SJSA1 (cell line): ENCODE data around the gene WDFY3. TPM values are rescaled to one million over a fixed set of nuclear protein-coding genes. Genes with fewer than 3 reads are reported as not detected.
A peak's percentile ranks its signal among the peaks of the same experiment; 100 is the strongest.

ENCODE experiments used
- DNase-seq, 2 experiments: peaks; one replicate each; pipeline ENCODE4 v3.0.0-alpha.2; 2015 to 2020; ENCODE audit warnings: low spot score in 2 of 2, low read depth in 1 of 2
- H3K27ac ChIP-seq: fragments of 250-450 bp; sonication (Bioruptor Pico); 2 replicates; pipeline ENCODE4 v1.5.1; 2020; ENCODE audit warnings: mild to moderate bottlenecking, moderate library complexity
- H3K27me3 ChIP-seq: fragments of 250-450 bp; sonication (Bioruptor Pico); replicated peaks from 2 replicates; pipeline ENCODE4 v1.5.1; 2020; ENCODE audit warnings: mild to moderate bottlenecking, moderate library complexity
- H3K36me3 ChIP-seq: fragments of 250-450 bp; sonication (Bioruptor Pico); 2 replicates; pipeline ENCODE4 v1.5.1; 2020; ENCODE audit warnings: mild to moderate bottlenecking
- H3K4me1 ChIP-seq: fragments of 250-450 bp; sonication (Bioruptor Pico); replicated peaks from 2 replicates; pipeline ENCODE4 v1.6.1; 2021; ENCODE audit warnings: mild to moderate bottlenecking
- H3K4me3 ChIP-seq: fragments of 250-450 bp; sonication (Bioruptor Pico); 2 replicates; pipeline ENCODE4 v1.5.1; 2020; ENCODE audit warnings: mild to moderate bottlenecking
- H3K9me3 ChIP-seq: fragments of 250-450 bp; sonication (Bioruptor Pico); replicated peaks from 2 replicates; pipeline ENCODE4 v1.5.1; 2020; ENCODE audit warnings: mild to moderate bottlenecking
- total RNA-seq: library from RNA; depleted of rRNA; stranded (reverse); fragments of >200 nt; shearing (Covaris generic); gene quantifications from 2 replicates; pipeline ENCODE4 v1.2.3, GENCODE V29; 2014

Gene WDFY3
- total RNA-seq, 1 experiment from 2014 or later: 49.7 TPM

DNA sequence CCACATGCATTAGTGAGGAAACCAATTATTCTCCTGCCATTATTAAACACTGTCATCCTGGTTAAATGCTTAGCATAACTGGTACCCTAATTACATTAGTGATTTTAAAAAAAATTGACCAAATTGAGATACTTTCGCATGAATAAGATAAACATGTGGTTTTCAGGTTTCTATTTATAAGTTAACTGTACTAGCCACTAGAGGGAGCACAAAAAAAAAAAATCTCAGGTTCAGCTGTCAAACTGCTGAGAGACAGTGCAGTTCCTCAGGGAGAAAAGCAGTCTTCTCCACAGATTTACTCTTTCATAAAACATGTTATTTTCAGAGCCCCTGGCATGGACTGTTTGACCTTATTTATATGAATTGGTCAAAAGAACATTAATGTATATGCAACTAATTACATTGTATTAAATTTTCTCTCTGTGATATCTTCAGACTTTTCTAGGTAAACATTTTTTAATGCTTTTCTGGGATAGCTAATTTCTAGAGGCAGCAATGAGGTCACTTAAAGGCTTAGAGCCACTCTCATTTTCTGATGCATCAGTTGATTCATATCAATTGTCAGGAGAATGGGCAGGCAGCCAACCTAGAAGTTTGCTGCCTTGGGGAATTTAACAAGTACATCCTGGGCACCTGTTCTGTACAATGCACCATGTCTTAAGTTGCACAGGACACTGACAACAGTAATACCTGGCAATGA is 216.1 kb downstream of the WDFY3 start:
- H3K4me1 ChIP-seq: no peaks in the 10 kb centered on the region
- peak in 1 of 2 experiments; percentile 31 for DNase-seq
- H3K36me3 ChIP-seq: peaks cover 77% of the 10 kb centered on the region
- H3K27me3 ChIP-seq: no peaks in the 10 kb centered on the region
- H3K27ac ChIP-seq: no peak overlapping the region
- no peaks in the 10 kb centered on the region for H3K9me3 ChIP-seq
- H3K4me3 ChIP-seq: no peak overlapping the region

DNA sequence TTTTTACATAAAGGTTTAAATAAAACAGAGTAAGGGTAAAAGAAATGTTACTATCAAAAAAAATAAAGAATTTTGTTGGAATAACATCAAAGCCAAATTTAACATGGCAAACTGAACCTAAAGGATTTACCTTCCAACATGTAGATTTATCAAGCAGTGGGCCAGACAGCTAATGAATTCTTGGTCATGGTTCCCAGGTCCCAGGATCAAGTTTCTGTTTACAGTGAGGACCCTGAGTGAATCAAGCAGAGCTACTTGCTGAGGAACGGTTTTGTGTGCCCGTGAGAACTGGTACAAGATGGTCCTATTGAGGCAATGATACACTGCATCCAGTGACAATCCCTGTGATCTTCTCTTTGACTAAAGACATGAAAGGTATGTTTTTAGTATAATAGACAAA is 226.4 kb downstream of the WDFY3 start:
- H3K36me3 ChIP-seq: peaks cover 57% of the 10 kb centered on the region
- H3K27ac ChIP-seq: no peak overlapping the region
- H3K4me1 ChIP-seq: no peaks in the 10 kb centered on the region
- no peak for DNase-seq
- no peaks in the 10 kb centered on the region for H3K9me3 ChIP-seq
- H3K4me3 ChIP-seq: no peak overlapping the region
- no peaks in the 10 kb centered on the region for H3K27me3 ChIP-seq

- Histone ChIP-seq H3K36me3 (peaks cover 68% of the 10 kb centered on the region), H3K4me1 (no peaks in the 10 kb centered on the region), H3K27me3 (no peaks in the 10 kb centered on the region), H3K4me3 (no peak overlapping the region), H3K27ac (no peak overlapping the region), H3K9me3 (no peaks in the 10 kb centered on the region)
- DNase-seq: no peak
Measured at GRCh38 chr4:84738622-84739021, 227.9 kb downstream of the WDFY3 start.

- no peaks in the 10 kb centered on the region for H3K27me3 ChIP-seq
- no peak for DNase-seq
- H3K4me3 ChIP-seq: no peak overlapping the region
- H3K27ac ChIP-seq: no peak overlapping the region
- H3K9me3 ChIP-seq: no peaks in the 10 kb centered on the region
- H3K4me1 ChIP-seq: no peaks in the 10 kb centered on the region
- peaks cover 69% of the 10 kb centered on the region for H3K36me3 ChIP-seq
Measured at GRCh38 chr4:84737656-84738055, 228.8 kb downstream of the WDFY3 start.

DNA sequence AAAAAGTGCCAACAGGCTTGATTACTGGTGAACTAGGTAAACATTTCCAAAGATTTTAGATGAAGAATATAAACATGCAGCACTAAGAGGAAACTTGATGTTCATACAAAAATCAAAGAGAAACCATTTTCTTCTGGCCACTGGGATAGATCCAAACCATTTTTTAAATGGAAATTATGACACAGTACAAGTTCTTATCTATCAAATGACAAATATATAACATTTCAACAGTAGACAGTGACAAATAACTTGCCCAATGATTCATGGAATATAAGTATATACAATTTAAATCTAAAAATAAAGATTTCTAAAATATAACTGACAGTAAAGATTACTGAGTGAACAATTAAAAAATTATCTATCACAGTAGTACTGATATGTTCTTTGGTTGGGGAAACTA is 232.5 kb downstream of the WDFY3 start:
- Histone ChIP-seq H3K27ac (no peak overlapping the region), H3K4me3 (no peak overlapping the region), H3K27me3 (no peaks in the 10 kb centered on the region), H3K9me3 (no peaks in the 10 kb centered on the region), H3K36me3 (peaks cover 62% of the 10 kb centered on the region), H3K4me1 (no peaks in the 10 kb centered on the region)
- DNase-seq: no peak

DNA sequence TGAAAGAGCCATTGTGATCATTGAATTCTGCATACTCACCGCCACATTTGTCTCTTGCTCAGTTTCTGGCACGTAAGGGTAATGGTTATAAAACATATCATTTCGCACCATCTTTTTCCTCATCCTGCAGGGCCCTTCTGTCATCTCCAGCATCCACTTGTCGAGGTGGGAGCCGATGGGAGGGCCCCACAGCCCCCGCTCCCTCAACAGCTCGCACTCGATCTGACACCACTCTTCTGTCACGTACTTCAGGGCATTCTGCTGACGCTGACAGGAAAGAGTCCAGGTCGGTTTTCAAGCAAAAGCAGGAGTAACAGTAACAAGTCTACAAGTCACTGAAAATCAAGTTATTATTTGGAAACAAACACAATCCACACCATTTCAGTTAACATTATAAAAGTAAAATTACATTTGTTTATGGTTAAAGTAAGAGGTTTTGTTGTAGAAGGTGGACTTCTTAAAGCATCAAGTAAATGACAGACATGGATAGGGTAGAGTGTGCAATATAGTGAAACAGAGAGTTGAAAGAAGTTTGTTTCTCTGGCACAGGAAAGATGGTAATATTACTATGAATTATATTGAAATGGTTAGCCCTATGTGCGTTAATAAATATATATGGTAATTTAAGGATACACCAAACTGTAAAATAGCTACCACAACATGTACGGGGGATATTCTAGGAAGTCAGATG is 233.0 kb downstream of the WDFY3 start:
- H3K4me1 ChIP-seq: no peaks in the 10 kb centered on the region
- no peaks in the 10 kb centered on the region for H3K9me3 ChIP-seq
- H3K27me3 ChIP-seq: no peaks in the 10 kb centered on the region
- H3K36me3 ChIP-seq: peaks cover 57% of the 10 kb centered on the region
- no peak overlapping the region for H3K4me3 ChIP-seq
- no peak overlapping the region for H3K27ac ChIP-seq
- DNase-seq: no peak

- DNase-seq: no peak
- H3K27ac ChIP-seq: no peak overlapping the region
- H3K4me3 ChIP-seq: no peak overlapping the region
Measured at GRCh38 chr4:84730375-84730774, 236.1 kb downstream of the WDFY3 start.

DNA sequence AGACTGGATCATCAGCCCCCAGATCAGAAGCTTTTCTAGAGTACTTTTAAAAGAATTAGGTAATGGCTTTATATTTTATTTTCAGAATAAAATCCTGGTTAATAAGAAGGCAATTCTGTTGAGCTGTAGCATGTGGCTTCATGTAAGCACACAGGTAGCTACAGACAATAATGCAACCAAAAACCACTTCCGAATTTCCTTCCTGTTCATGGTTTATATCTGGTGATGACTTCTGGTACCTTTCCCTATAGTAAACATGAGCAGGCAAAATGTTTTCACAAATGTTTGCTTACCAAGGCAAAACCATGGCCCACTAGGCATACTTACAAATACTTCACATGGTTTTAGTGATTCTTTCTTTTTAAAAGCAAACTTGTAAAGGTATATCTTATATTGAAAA is 239.0 kb downstream of the WDFY3 start:
- Histone ChIP-seq H3K4me1 (peaks cover 8% of the 10 kb centered on the region; the same call in 1 of the 2 replicates), H3K36me3 (peaks cover 38% of the 10 kb centered on the region), H3K27ac (no peak overlapping the region), H3K9me3 (no peaks in the 10 kb centered on the region), H3K27me3 (no peaks in the 10 kb centered on the region), H3K4me3 (no peak overlapping the region)
- DNase-seq: no peak

More at GRCh38 chr4:84730375-84730774, 236.1 kb downstream of the WDFY3 start:
- Histone ChIP-seq H3K27me3 (no peaks in the 10 kb centered on the region), H3K9me3 (no peaks in the 10 kb centered on the region), H3K4me1 (peaks cover 8% of the 10 kb centered on the region; the same call in 1 of the 2 replicates), H3K36me3 (peaks cover 40% of the 10 kb centered on the region)

DNA sequence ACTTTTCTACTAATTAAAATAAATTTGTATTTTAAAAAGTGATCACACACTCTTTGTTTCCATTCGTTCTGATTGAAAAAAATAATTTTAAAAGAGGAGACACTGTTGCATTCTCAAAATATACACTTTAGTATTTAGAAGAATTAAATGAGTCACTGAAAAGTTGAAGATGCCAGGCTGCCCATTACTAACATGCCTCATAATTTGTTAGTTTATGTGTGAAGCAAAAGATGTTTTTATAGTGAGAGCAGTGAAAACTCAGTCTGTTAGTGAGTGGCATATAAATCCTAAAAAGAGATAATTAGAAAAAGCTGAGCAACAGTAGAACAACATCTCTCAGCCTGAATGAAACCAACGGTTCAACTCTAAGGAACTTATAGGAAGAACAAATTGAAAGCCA is 240.1 kb downstream of the WDFY3 start:
- peak in 1 of 2 experiments; percentile 22 for DNase-seq
- Histone ChIP-seq H3K9me3 (no peaks in the 10 kb centered on the region), H3K27me3 (no peaks in the 10 kb centered on the region), H3K4me3 (no peak overlapping the region), H3K27ac (no peak overlapping the region), H3K36me3 (peaks cover 41% of the 10 kb centered on the region), H3K4me1 (peaks cover 8% of the 10 kb centered on the region; the same call in 1 of the 2 replicates)

- Histone ChIP-seq H3K4me1 (peaks cover 8% of the 10 kb centered on the region; the same call in 1 of the 2 replicates), H3K27ac (no peak overlapping the region), H3K9me3 (no peaks in the 10 kb centered on the region), H3K27me3 (no peaks in the 10 kb centered on the region), H3K36me3 (peaks cover 71% of the 10 kb centered on the region), H3K4me3 (no peak overlapping the region)
- no peak for DNase-seq
Measured at GRCh38 chr4:84722720-84723119, 243.8 kb downstream of the WDFY3 start.

DNA sequence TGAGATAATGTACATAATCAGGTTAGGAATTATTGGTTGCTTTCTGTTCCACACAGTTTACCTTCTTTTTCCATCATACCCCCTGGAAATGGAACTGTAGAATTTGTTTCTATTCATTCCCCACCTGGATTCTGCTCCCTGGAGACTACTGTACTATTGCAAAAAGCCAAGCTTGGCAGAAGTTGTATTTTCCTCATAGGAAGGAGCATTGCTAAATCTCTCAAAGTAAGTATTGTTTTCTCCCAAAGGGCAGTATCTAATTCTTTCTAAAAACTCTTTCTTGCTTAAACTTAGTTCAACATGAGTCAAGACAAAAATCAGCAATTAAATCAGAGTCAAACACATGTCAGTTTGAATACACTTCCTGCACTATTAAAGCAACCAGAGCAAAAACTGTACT is 247.4 kb downstream of the WDFY3 start:
- no peak overlapping the region for H3K27ac ChIP-seq
- H3K27me3 ChIP-seq: no peaks in the 10 kb centered on the region
- peaks cover 63% of the 10 kb centered on the region for H3K36me3 ChIP-seq
- DNase-seq: no peak
- H3K4me1 ChIP-seq: no peaks in the 10 kb centered on the region
- H3K9me3 ChIP-seq: no peaks in the 10 kb centered on the region
- no peak overlapping the region for H3K4me3 ChIP-seq

DNA sequence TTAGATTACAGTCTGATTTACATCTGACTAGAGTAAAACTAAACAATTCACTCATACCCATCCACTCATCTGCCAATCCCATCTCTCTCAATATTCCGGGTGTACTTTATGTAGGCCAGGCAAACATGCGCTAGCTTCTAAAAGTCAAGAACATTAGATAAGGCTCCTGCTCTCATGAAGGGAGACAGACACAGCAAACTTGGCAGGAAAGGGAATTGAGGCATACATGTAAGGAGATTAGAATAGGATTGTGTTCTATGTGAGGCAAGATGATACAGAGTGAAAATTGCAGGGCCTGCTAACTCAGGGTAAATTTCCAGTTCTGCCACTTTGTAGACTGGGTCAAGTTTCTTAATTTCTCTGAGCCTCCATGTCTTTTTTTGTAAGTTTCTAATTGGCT is 247.8 kb downstream of the WDFY3 start:
- no peak overlapping the region for H3K27ac ChIP-seq
- no peaks in the 10 kb centered on the region for H3K27me3 ChIP-seq
- H3K9me3 ChIP-seq: no peaks in the 10 kb centered on the region
- no peak overlapping the region for H3K4me3 ChIP-seq
- no peaks in the 10 kb centered on the region for H3K4me1 ChIP-seq
- no peak for DNase-seq
- peaks cover 59% of the 10 kb centered on the region for H3K36me3 ChIP-seq

DNA sequence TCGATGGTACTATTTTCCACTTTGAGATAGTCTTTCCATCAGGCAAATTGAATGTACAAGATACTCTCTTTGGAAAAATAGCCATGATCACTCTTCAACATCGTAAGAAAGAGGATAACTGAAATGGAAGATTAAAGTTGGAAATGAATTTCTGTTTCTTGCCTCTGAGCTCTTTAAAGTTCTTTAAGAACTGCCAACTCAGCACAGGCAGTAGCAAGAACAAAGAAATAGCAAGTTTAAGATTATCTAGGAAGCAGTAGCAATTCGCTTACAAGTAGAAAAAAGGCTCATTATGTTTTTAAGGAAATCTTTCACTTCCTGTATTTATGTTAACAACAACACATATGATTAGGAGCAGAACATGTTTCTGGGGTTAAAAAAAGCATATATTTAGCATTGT is 255.9 kb downstream of the WDFY3 start:
- Histone ChIP-seq H3K4me1 (0 out of 2 replicates have a peak, but pooled peaks cover 3% of the 10 kb centered on the region), H3K4me3 (no peak overlapping the region), H3K27me3 (no peaks in the 10 kb centered on the region), H3K27ac (no peak overlapping the region), H3K36me3 (peaks cover 59% of the 10 kb centered on the region), H3K9me3 (no peaks in the 10 kb centered on the region)
- DNase-seq: no peak

DNA sequence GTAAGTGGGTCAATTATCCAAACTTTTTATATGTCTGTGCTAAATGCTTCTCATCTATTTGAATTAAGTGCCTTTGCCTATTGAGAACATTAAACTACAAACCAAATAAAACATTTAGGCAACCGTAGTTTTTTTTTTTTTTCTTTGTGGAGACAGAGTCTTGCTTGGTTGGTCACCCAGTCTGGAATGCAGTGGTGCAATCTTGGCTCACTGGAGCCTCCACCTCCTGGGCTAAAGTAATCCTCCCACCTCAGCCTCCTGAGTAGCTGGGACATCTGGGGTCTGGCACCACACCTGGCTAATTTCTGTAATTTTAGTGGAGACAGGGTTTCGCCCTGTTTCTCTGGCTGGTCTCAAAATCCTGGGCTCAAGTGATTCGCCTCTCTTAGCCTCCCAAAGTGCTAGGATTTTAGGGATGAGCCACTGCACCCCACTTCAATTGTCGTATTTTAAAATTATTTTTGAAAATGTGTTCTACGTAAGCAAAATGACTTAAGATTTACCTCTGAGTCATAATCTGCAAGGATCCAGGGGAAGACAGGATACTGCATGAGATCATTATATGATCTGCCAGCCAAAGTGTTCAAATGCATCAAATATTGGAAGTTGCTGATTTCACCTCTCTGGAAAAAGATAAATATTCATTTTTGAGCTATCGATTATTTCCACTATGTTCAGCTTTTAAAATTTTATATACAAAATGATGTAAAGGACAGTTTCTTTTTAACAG is 257.9 kb downstream of the WDFY3 start:
- no peak overlapping the region for H3K4me3 ChIP-seq
- H3K27me3 ChIP-seq: no peaks in the 10 kb centered on the region
- no peak for DNase-seq
- no peak overlapping the region for H3K27ac ChIP-seq
- H3K36me3 ChIP-seq: peaks cover 79% of the 10 kb centered on the region
- H3K9me3 ChIP-seq: no peaks in the 10 kb centered on the region
- H3K4me1 ChIP-seq: 0 out of 2 replicates have a peak, but pooled peaks cover 3% of the 10 kb centered on the region
